GM12878 (cell line): ENCODE measurements around the gene GLI1. TPM values are rescaled to one million over a fixed set of nuclear protein-coding genes. Genes with fewer than 3 reads are reported as not detected.

Experiments
- CBX3 ChIP-seq: fragments of 200-600 bp; sonication (generic); IDR thresholded peaks from 2 replicates; pipeline ENCODE4 v1.6.1; 2016; ENCODE audit warnings: low read depth, borderline replicate concordance
- CBX5 ChIP-seq: sonication (generic); IDR thresholded peaks from 2 replicates; pipeline ENCODE4 v1.6.1; 2016; ENCODE audit warnings: low read depth, moderate library complexity, mild to moderate bottlenecking, inconsistent platforms
- CEBPB ChIP-seq, 2 experiments: fragments of 150-350 bp in 1 of 2; IDR thresholded peaks; 2 replicates each; pipeline ENCODE4 v1.6.1; 2012 to 2014; ENCODE audit warnings: low read depth in 2 of 2, low read length in 2 of 2, borderline replicate concordance in 1 of 2, inconsistent platforms in 1 of 2
- CHD1 ChIP-seq: IDR thresholded peaks from 2 replicates; pipeline ENCODE4 v1.6.1; 2012; ENCODE audit warnings: low read depth, low read length, improper control_type of control experiment
- ETV6 ChIP-seq, 2 experiments: fragments of 450-650 bp in 1 of 2; IDR thresholded peaks in 1 of 2; conservative IDR thresholded peaks in 1 of 2; 2 replicates each; pipeline ENCODE4 v1.6.1; 2014; ENCODE audit warnings: antibody characterized with exemption in 1 of 2, borderline replicate concordance in 1 of 2, low read depth in 1 of 2, mild to moderate bottlenecking in 1 of 2, moderate library complexity in 1 of 2
- FOS ChIP-seq: IDR thresholded peaks from 3 replicates; pipeline ENCODE4 v1.6.1; 2011; ENCODE audit warnings: borderline replicate concordance; ENCODE audit not compliant: insufficient read length; ENCODE audit errors: extremely low read depth
- IRF4 ChIP-seq: IDR thresholded peaks from 2 replicates; pipeline ENCODE4 v1.6.1; 2011; ENCODE audit warnings: low read depth, low read length
- JUNB ChIP-seq: IDR thresholded peaks from 2 replicates; pipeline ENCODE4 v1.6.1; 2016; ENCODE audit warnings: antibody characterized with exemption, mild to moderate bottlenecking
- JUND ChIP-seq: IDR thresholded peaks from 2 replicates; pipeline ENCODE4 v1.6.1; 2012; ENCODE audit warnings: low read depth, mild to moderate bottlenecking, low read length, improper control_type of control experiment, moderate library complexity
- MAX ChIP-seq: IDR thresholded peaks from 2 replicates; pipeline ENCODE4 v1.6.1; 2012; ENCODE audit warnings: low read depth, low read length, improper control_type of control experiment
- MYB ChIP-seq: fragments of 150-350 bp; IDR thresholded peaks from 2 replicates; pipeline ENCODE4 v1.6.1; 2014; ENCODE audit warnings: mild to moderate bottlenecking, low read depth, low read length, borderline replicate concordance
- NFIC ChIP-seq: IDR thresholded peaks from 2 replicates; pipeline ENCODE4 v1.6.1; 2012; ENCODE audit warnings: low read depth, mild to moderate bottlenecking, inconsistent platforms, low read length, moderate library complexity
- PRDM15 ChIP-seq: fragments of 450-650 bp; formaldehyde crosslinking; IDR thresholded peaks from 2 replicates; pipeline ENCODE4 v1.4.0; 2020; ENCODE audit warnings: mild to moderate bottlenecking, moderate library complexity
- RCOR1 ChIP-seq: conservative IDR thresholded peaks from 2 replicates; pipeline ENCODE4 v1.6.1; 2012; ENCODE audit warnings: low read depth, low read length, improper control_type of control experiment
- SIN3A ChIP-seq: IDR thresholded peaks from 2 replicates; pipeline ENCODE4 v1.6.1; 2012; ENCODE audit warnings: low read depth, low read length, improper control_type of control experiment
- TCF12 ChIP-seq: IDR thresholded peaks from 2 replicates; pipeline ENCODE4 v1.6.1; 2011; ENCODE audit warnings: low read depth, mild to moderate bottlenecking, low read length
- USF1 ChIP-seq: IDR thresholded peaks from 2 replicates; pipeline ENCODE4 v1.6.1; 2011; ENCODE audit warnings: borderline replicate concordance, low read depth, mild to moderate bottlenecking, moderate library complexity, mixed read lengths, low read length; ENCODE audit not compliant: insufficient read depth; ENCODE audit errors: extremely low read length
- ZBTB33 ChIP-seq: fragments of 450-650 bp; IDR thresholded peaks from 2 replicates; pipeline ENCODE4 v1.6.1; 2017; ENCODE audit warnings: mild to moderate bottlenecking
- ZNF274 ChIP-seq: IDR thresholded peaks from one replicate; pipeline ENCODE4 v1.8.0; 2011; ENCODE audit not compliant: insufficient read length, insufficient read depth
- polyA plus RNA-seq, 11 experiments: library from polyadenylated mRNA; depleted of rRNA in 4 of 11; unstranded in 6 of 11; stranded (reverse) in 5 of 11; fragments of >200 nt; fragmentation: Nextera tagmentation in 4 of 11; fragmentation: Illumina TruSeq in 1 of 11; extraction: Ambion mirVana in 4 of 11; extraction: Trizol in 1 of 11; gene quantifications; 1 replicate in 1 of 11; 2 replicates in 10 of 11; pipeline versions ENCODE4 v1.2.1 to v1.2.3, GENCODE V29; 2011 to 2016; ENCODE audit warnings: inconsistent platforms in 2 of 11, missing spikeins in 2 of 11, low read depth in 1 of 11
- total RNA-seq, 4 experiments: library from RNA; depleted of rRNA in 3 of 4; stranded (reverse); fragments of >200 nt in 3 of 4; fragmentation: Illumina TruSeq in 1 of 4; extraction: Trizol in 1 of 4; gene quantifications; 2 replicates each; pipeline versions ENCODE4 v1.2.1 to v1.2.3, GENCODE V29; 2013 to 2021
- TF ChIP-seq, protein P1 (sequence below): IDR thresholded peaks from 2 replicates; pipeline ENCODE4 v1.6.1; 2011; ENCODE audit warnings: low read depth, mild to moderate bottlenecking, low read length, moderate library complexity, borderline replicate concordance; ENCODE audit errors: extremely low read depth
- TF ChIP-seq, protein P2 (sequence below): fragments of 450-650 bp; IDR thresholded peaks from 2 replicates; pipeline ENCODE4 v1.6.1; 2016; ENCODE audit warnings: mild to moderate bottlenecking

Gene GLI1
- total and polyA plus RNA-seq, 10 of the 15 experiments (the other 5 are each of a cell fraction or from before 2014, with no cell fraction given) = 0.27 to 1.2 (median 0.49) TPM

GRCh38 chr12:57520053-57520818, 60.7 kb downstream of the GLI1 start, which contains the start of gene DDIT3 (continued):
- TF ChIP-seq SIN3A (peak; percentile 81), ZBTB33 (no peak), JUND (peak; percentile 57; the same call in 1 of the 2 replicates), USF1 (peak; percentile 85), MAX (no peak; the same call in none of the 2 replicates), CEBPB (IDR thresholded peaks at IDR 0.05; ENCODE audit: borderline replicate concordance in 1 of 2, low read depth in 2 of 2, low read length in 2 of 2) (no peak), NFIC (no peak; the same call in 1 of the 2 replicates), JUNB (peak; percentile 87), CBX5 (no peak), ETV6 (conservative IDR thresholded peaks at IDR 0.05 in 1 of 2, IDR thresholded peaks at IDR 0.05 in 1 of 2; ENCODE audit: borderline replicate concordance in 1 of 2, low read depth in 1 of 2) (no peak), ZNF274 (no peak), MYB (no peak), FOS (peak; percentile 28), TCF12 (peak; percentile 54; the same call in 1 of the 2 replicates), RCOR1 (no peak), CBX3 (no peak), IRF4 (0 out of 2 replicates have a peak, but pooled peaks have one; percentile 25), PRDM15 (CRISPR knock-in tag) (no peak), CHD1 (no peak)
- TF ChIP-seq, protein P1, sequence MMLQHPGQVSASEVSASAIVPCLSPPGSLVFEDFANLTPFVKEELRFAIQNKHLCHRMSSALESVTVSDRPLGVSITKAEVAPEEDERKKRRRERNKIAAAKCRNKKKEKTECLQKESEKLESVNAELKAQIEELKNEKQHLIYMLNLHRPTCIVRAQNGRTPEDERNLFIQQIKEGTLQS = peak; percentile 70; the same call in 1 of the 2 replicates
- TF ChIP-seq, protein P2, sequence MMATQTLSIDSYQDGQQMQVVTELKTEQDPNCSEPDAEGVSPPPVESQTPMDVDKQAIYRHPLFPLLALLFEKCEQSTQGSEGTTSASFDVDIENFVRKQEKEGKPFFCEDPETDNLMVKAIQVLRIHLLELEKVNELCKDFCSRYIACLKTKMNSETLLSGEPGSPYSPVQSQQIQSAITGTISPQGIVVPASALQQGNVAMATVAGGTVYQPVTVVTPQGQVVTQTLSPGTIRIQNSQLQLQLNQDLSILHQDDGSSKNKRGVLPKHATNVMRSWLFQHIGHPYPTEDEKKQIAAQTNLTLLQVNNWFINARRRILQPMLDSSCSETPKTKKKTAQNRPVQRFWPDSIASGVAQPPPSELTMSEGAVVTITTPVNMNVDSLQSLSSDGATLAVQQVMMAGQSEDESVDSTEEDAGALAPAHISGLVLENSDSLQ = peak; percentile 95
